ENCODE data around the gene FAAP100.

DNA sequence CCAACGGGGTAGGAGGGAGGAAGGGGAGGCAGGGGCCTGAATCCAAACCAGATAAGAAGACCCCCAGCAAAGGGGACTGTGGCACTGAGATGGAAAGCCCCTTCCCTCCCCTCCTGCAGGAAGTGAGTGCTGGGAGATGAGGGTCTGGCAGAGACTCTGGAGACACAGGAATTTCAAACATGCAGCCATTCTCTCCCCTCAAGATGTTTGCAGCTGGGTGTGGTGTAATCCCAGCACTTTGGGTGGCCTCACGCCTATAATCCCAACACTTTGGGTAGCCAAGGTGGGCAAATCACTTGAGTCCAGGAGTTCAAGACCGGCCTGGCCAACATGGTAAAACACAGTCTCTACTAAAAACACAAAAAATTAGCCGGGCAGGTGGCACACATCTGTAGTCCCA, 33.9 kb upstream of the FAAP100 start:
- TF ChIP-seq CTCF (conservative IDR thresholded peaks at IDR 0.05) (no peak), EZH2 (IDR thresholded peaks at IDR 0.05; ENCODE audit: low read depth) (no peak)
